Tibial nerve (tissue), 4 donors: ENCODE data around the gene GRAMD1A. TPM values are rescaled to one million over a fixed set of nuclear protein-coding genes. Genes with fewer than 3 reads are reported as not detected.
A peak's percentile ranks its signal among the peaks of the same experiment; 100 is the strongest.

Experiments used
- DNase-seq, 2 donors: peaks; one replicate each; pipeline ENCODE4 v3.0.0-alpha.2; 2019; ENCODE audit warnings: low spot score in 2 of 2
- H3K27ac ChIP-seq, 4 donors: fragments of 200-600 bp; sonication (generic) in 3 of 4; one replicate each; pipeline ENCODE4 v1.5.1; 2017 to 2019; ENCODE audit warnings: mild to moderate bottlenecking in 1 of 4
- H3K27me3 ChIP-seq, 2 donors: fragments of 200-600 bp; sonication (generic) in 1 of 2; one replicate each; pipeline versions ENCODE4 v1.5.1 to v1.6.0; 2017 to 2019
- H3K36me3 ChIP-seq, 3 donors: fragments of 200-600 bp; sonication (generic); one replicate each; pipeline ENCODE4 v1.5.1; 2018 to 2019
- H3K4me1 ChIP-seq, 4 donors: fragments of 200-600 bp; sonication (generic) in 3 of 4; one replicate each; pipeline ENCODE4 v1.5.1; 2017 to 2019
- H3K4me3 ChIP-seq, 4 donors: fragments of 200-600 bp; sonication (generic) in 3 of 4; one replicate each; pipeline ENCODE4 v1.5.1; 2017 to 2019; ENCODE audit warnings: mild to moderate bottlenecking in 1 of 4, moderate library complexity in 1 of 4
- H3K9me3 ChIP-seq, 4 donors: fragments of 200-600 bp; sonication (generic) in 3 of 4; one replicate each; pipeline ENCODE4 v1.5.1; 2017 to 2019
- CTCF ChIP-seq, 5 experiments: fragments of 200-600 bp in 3 of 5; fragments of 450-650 bp in 2 of 5; sonication (generic) in 3 of 5; IDR thresholded peaks; one replicate each; pipeline ENCODE4 v1.5.1; 2016 to 2019; ENCODE audit warnings: antibody characterized with exemption in 5 of 5, mild to moderate bottlenecking in 3 of 5, moderate library complexity in 2 of 5
- EP300 ChIP-seq, 2 donors: sonication (generic); formaldehyde crosslinking; IDR thresholded peaks; one replicate each; pipeline ENCODE4 v1.6.1; 2017; ENCODE audit warnings: antibody characterized with exemption in 2 of 2, mild to moderate bottlenecking in 1 of 2
- POLR2A ChIP-seq, 2 donors: fragments of 450-650 bp; IDR thresholded peaks; one replicate each; pipeline ENCODE4 v1.6.1; 2017; ENCODE audit warnings: antibody characterized with exemption in 2 of 2, mild to moderate bottlenecking in 2 of 2, moderate library complexity in 2 of 2
- WGBS, 2 donors: methylation state at CpG; one replicate each; pipeline ENCODE4 v1.1.5; 2018; 5-methylcytosine and 5-hydroxymethylcytosine counted together
- total RNA-seq, 4 donors: library from RNA; depleted of rRNA; stranded (reverse); fragments of >200 nt; gene quantifications; one replicate each; pipeline ENCODE4 v1.1.0, GENCODE V29; 2016

The GRAMD1A gene
- total RNA-seq, 4 donors from 2014 or later = 53.1 to 108 (median 61.6) TPM

- Histone ChIP-seq H3K36me3 (peaks cover 0 to 12% (median 0%) of the 10 kb centered on the region in 3 donors), H3K4me3 (peak overlapping the region; percentile 67 to 99 (median 78)), H3K9me3 (no peaks in the 10 kb centered on the region), H3K4me1 (peaks cover 0 to 87% (median 25%) of the 10 kb centered on the region in 4 donors), H3K27ac (peak overlapping the region; percentile 96 to 100 (median 98)), H3K27me3 (no peaks in the 10 kb centered on the region)
- no peak for DNase-seq
- TF ChIP-seq CTCF (IDR thresholded peaks at IDR 0.05) (no peak), EP300 (IDR thresholded peaks at IDR 0.05) (no peak), POLR2A (IDR thresholded peaks at IDR 0.05) (peak in 1 of 2 donors; percentile 82)
- WGBS, 2 donors = 0 to 2% methylated on average over 2 to 26 of the region's 37 CpGs
Measured at GRCh38 chr19:35000338-35000646, 169 bp downstream of the GRAMD1A start.

- no peaks in the 10 kb centered on the region for H3K27me3 ChIP-seq
- H3K4me1 ChIP-seq = peaks cover 0 to 88% (median 25%) of the 10 kb centered on the region in 4 donors
- H3K36me3 ChIP-seq = peaks cover 0 to 18% (median 0%) of the 10 kb centered on the region in 3 donors
- DNase-seq = no peak
- no peaks in the 10 kb centered on the region for H3K9me3 ChIP-seq
- no peak for TF ChIP-seq POLR2A (IDR thresholded peaks at IDR 0.05)
- TF ChIP-seq EP300 (IDR thresholded peaks at IDR 0.05) = no peak
- TF ChIP-seq CTCF (IDR thresholded peaks at IDR 0.05) = no peak
- WGBS, 2 donors = 2 to 5% methylated on average over 11 to 26 of the region's 46 CpGs
- peak overlapping the region; percentile 67 to 99 (median 78) for H3K4me3 ChIP-seq
- H3K27ac ChIP-seq = peak overlapping the region; percentile 96 to 100 (median 98)
Measured at GRCh38 chr19:35000647-35001501, 751 bp downstream of the GRAMD1A start.

DNA sequence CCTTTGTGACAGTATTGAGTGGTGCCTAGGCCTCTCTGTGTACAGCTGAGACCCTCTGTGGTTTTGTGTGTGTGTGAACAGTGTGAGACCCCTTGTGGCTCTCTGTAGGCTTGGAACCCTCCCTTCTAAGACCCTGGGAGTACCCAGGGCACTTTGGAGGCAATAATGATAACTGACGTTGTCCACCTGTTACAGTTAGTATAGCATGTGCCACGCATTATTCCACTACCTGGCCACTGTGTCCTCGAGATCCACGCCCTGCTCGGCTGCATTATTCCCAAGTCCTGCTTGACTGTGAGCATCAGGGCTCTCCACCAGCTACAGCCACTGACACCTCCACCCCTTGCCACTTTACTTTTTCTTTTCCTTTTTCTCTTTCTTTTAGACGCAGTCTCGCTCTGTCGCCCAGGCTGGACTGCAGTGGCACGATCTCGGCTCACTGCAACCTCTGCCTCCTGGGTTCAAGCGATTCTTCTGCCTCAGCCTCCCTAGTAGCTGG is 2.0 kb downstream of the GRAMD1A start:
- peak overlapping the region in 1 of 4 donors; percentile 99 for H3K4me3 ChIP-seq
- H3K36me3 ChIP-seq = peaks cover 0 to 22% (median 0%) of the 10 kb centered on the region in 3 donors
- peak overlapping the region in 3 of 4 donors; percentile 98 to 100 (median 99) for H3K27ac ChIP-seq
- TF ChIP-seq CTCF (IDR thresholded peaks at IDR 0.05) (no peak), POLR2A (IDR thresholded peaks at IDR 0.05) (no peak), EP300 (IDR thresholded peaks at IDR 0.05) (no peak)
- no peaks in the 10 kb centered on the region for H3K9me3 ChIP-seq
- DNase-seq = no peak
- no peaks in the 10 kb centered on the region for H3K27me3 ChIP-seq
- 82 to 85% methylated on average over 11 of the region's 11 CpGs for WGBS, 2 donors
- H3K4me1 ChIP-seq = peaks cover 0 to 86% (median 22%) of the 10 kb centered on the region in 4 donors

DNA sequence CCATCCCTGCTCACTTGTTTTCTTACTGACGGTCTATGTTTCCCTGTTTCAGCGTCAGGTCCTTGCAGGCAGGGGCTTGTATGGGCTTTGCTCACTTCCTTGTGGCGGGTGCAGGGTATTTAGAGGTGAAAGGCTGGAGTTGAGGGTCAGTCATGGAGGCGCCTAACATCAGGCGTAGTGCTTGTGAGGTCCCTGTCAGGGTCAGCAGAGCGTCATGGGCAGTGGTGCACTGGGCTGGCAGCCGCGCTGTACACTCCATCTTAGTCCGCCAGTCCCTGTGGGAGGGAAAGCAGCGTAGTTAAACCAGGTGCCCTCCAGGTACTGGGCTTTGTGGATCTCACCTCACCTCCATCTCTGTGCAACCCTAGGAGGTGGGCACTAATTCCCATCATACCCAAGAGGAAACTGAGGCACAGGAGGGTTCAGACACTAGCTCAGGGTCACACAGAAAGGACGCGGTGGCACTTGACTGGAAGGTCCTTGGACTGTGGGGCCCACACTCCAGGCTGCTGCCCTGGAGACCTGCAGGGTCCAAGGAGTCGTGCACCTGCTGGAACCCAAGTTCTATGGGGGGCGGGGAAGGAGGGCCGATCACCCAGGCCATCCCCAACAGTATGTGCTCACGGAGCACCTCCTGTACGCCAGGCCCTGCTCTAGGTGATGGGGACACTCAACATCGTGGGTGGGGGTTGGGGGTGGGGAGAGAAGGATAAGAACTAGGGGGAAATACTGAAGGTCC is 4.6 kb downstream of the GRAMD1A start:
- H3K4me3 ChIP-seq = no peak overlapping the region
- 83 to 87% methylated on average over 18 of the region's 18 CpGs for WGBS, 2 donors
- peaks cover 0 to 36% (median 3%) of the 10 kb centered on the region in 3 donors for H3K36me3 ChIP-seq
- H3K9me3 ChIP-seq = no peaks in the 10 kb centered on the region
- TF ChIP-seq EP300 (IDR thresholded peaks at IDR 0.05) (no peak), POLR2A (IDR thresholded peaks at IDR 0.05) (no peak), CTCF (IDR thresholded peaks at IDR 0.05) (no peak)
- H3K4me1 ChIP-seq = peaks cover 0 to 60% (median 8%) of the 10 kb centered on the region in 4 donors
- DNase-seq = no peak
- H3K27me3 ChIP-seq = no peaks in the 10 kb centered on the region
- no peak overlapping the region for H3K27ac ChIP-seq
